ENCODE results near the gene NTN4. TPM values are rescaled to one million over a fixed set of nuclear protein-coding genes. Genes with fewer than 3 reads are reported as not detected.

Gene NTN4
- total RNA-seq, 1 donor from 2014 or later = 81.3 TPM

- no peak for DNase-seq (ENCODE audit: low read depth)
- H3K27me3 ChIP-seq (ENCODE audit: control insufficient read depth, insufficient read depth, low read length) = no peaks in the 10 kb centered on the region
- no peak overlapping the region for H3K4me3 ChIP-seq (ENCODE audit: low read depth, low read length)
- no peaks in the 10 kb centered on the region for H3K36me3 ChIP-seq (ENCODE audit: control insufficient read depth, insufficient read depth, low read length)
- no peak for TF ChIP-seq CTCF (IDR thresholded peaks at IDR 0.05; ENCODE audit: insufficient read depth, low read length, poor library complexity, severe bottlenecking)
These were observed 148.0 kb downstream of the NTN4 start for GRCh38 chr12:95642583-95642982.

GRCh38 chr12:95641299-95641952 is 149.1 kb downstream of the NTN4 start:
- Histone ChIP-seq H3K36me3 (ENCODE audit: control insufficient read depth, insufficient read depth, low read length) (no peaks in the 10 kb centered on the region), H3K27me3 (ENCODE audit: control insufficient read depth, insufficient read depth, low read length) (no peaks in the 10 kb centered on the region), H3K4me3 (ENCODE audit: low read depth, low read length) (no peak overlapping the region)
- no peak for TF ChIP-seq CTCF (IDR thresholded peaks at IDR 0.05; ENCODE audit: insufficient read depth, low read length, poor library complexity, severe bottlenecking)
- DNase-seq (ENCODE audit: low read depth) = no peak

GRCh38 chr12:95640516-95640915 is 150.0 kb downstream of the NTN4 start:
- no peak for TF ChIP-seq CTCF (IDR thresholded peaks at IDR 0.05; ENCODE audit: insufficient read depth, low read length, poor library complexity, severe bottlenecking)
- Histone ChIP-seq H3K36me3 (ENCODE audit: control insufficient read depth, insufficient read depth, low read length) (no peaks in the 10 kb centered on the region), H3K4me3 (ENCODE audit: low read depth, low read length) (no peak overlapping the region), H3K27me3 (ENCODE audit: control insufficient read depth, insufficient read depth, low read length) (no peaks in the 10 kb centered on the region)
- no peak for DNase-seq (ENCODE audit: low read depth)

- TF ChIP-seq CTCF (IDR thresholded peaks at IDR 0.05; ENCODE audit: insufficient read depth, low read length, poor library complexity, severe bottlenecking) = no peak
- DNase-seq (ENCODE audit: low read depth) = no peak
- no peak overlapping the region for H3K4me3 ChIP-seq (ENCODE audit: low read depth, low read length)
- no peaks in the 10 kb centered on the region for H3K27me3 ChIP-seq (ENCODE audit: control insufficient read depth, insufficient read depth, low read length)
- no peaks in the 10 kb centered on the region for H3K36me3 ChIP-seq (ENCODE audit: control insufficient read depth, insufficient read depth, low read length)
These were observed 153.0 kb downstream of the NTN4 start for GRCh38 chr12:95637471-95638155.

- Histone ChIP-seq H3K27me3 (ENCODE audit: control insufficient read depth, insufficient read depth, low read length) (no peaks in the 10 kb centered on the region), H3K36me3 (ENCODE audit: control insufficient read depth, insufficient read depth, low read length) (no peaks in the 10 kb centered on the region), H3K4me3 (ENCODE audit: low read depth, low read length) (no peak overlapping the region)
- DNase-seq (ENCODE audit: low read depth) = no peak
- TF ChIP-seq CTCF (IDR thresholded peaks at IDR 0.05; ENCODE audit: insufficient read depth, low read length, poor library complexity, severe bottlenecking) = no peak
These were observed 153.6 kb downstream of the NTN4 start for GRCh38 chr12:95637010-95637409.
